Smooth muscle cell (in vitro differentiated cells): ENCODE measurements around the gene SUN3. TPM values are rescaled to one million over a fixed set of nuclear protein-coding genes. Genes with fewer than 3 reads are reported as not detected.

Experiments
- DNase-seq: peaks from one replicate; lab custom pipeline; 2025; ENCODE audit not compliant: unreplicated experiment; lab: John Stamatoyannopoulos, UW
- H2AFZ ChIP-seq: fragments of 200-600 bp; sonication (generic); 2 replicates; pipeline ENCODE4 v1.6.0; 2016; ENCODE audit warnings: antibody characterized with exemption, low read depth, mild to moderate bottlenecking
- H3F3A ChIP-seq: fragments of 200-600 bp; sonication (generic); 2 replicates; pipeline ENCODE4 v1.6.0; 2017; ENCODE audit warnings: antibody characterized with exemption, low read depth
- H3K27ac ChIP-seq: fragments of 200-600 bp; sonication (generic); 2 replicates; pipeline ENCODE4 v1.5.1; 2016; ENCODE audit warnings: low read depth, mild to moderate bottlenecking
- H3K27me3 ChIP-seq: fragments of 200-600 bp; sonication (generic); 2 replicates; pipeline ENCODE4 v1.6.1; 2016; ENCODE audit warnings: low read depth, mild to moderate bottlenecking
- H3K36me3 ChIP-seq: fragments of 200-600 bp; sonication (generic); 2 replicates; pipeline ENCODE4 v1.5.1; 2016; ENCODE audit warnings: low read depth
- H3K4me1 ChIP-seq: fragments of 200-600 bp; sonication (generic); 2 replicates; pipeline ENCODE4 v1.5.1; 2016; ENCODE audit warnings: low read depth
- H3K4me2 ChIP-seq: fragments of 200-600 bp; sonication (generic); 2 replicates; pipeline ENCODE4 v1.6.0; 2016; ENCODE audit warnings: mild to moderate bottlenecking
- H3K4me3 ChIP-seq: fragments of 200-600 bp; sonication (generic); 2 replicates; pipeline ENCODE4 v1.5.1; 2016; ENCODE audit warnings: mild to moderate bottlenecking
- H3K79me2 ChIP-seq: fragments of 200-600 bp; sonication (generic); 2 replicates; pipeline ENCODE4 v1.6.0; 2016; ENCODE audit warnings: low read depth, mild to moderate bottlenecking
- H3K9ac ChIP-seq: fragments of 200-600 bp; sonication (generic); 2 replicates; pipeline ENCODE4 v1.6.0; 2016; ENCODE audit warnings: low read depth
- H3K9me3 ChIP-seq: fragments of 200-600 bp; sonication (generic); replicated peaks from 2 replicates; pipeline ENCODE4 v1.5.1; 2016; ENCODE audit warnings: low read depth
- H4K20me1 ChIP-seq: fragments of 200-600 bp; sonication (generic); 2 replicates; pipeline ENCODE4 v1.6.0; 2016; ENCODE audit warnings: low read depth
- CTCF ChIP-seq: fragments of 200-600 bp; sonication (generic); IDR thresholded peaks from 2 replicates; pipeline ENCODE4 v1.5.1; 2017; ENCODE audit warnings: borderline replicate concordance, mild to moderate bottlenecking, antibody characterized with exemption; ENCODE audit not compliant: insufficient read depth, poor library complexity, severe bottlenecking
- WGBS: methylation state at CpG from one replicate; pipeline ENCODE4 v1.1.7; 2016; ENCODE audit warnings: low lambda C conversion rate; 5-methylcytosine and 5-hydroxymethylcytosine counted together
- polyA plus RNA-seq: library from polyadenylated mRNA; unstranded; fragments of >200 nt; fragmentation: Nextera tagmentation; extraction: Ambion mirVana; gene quantifications from 2 replicates; pipeline ENCODE4 v1.2.1, GENCODE V29; 2016
- total RNA-seq: library from RNA; depleted of rRNA; stranded (reverse); fragments of >200 nt; gene quantifications from 2 replicates; pipeline ENCODE4 v1.2.3, GENCODE V29; 2014

The SUN3 gene
- total and polyA plus RNA-seq, 2 experiments from 2014 or later, result not detected

DNA sequence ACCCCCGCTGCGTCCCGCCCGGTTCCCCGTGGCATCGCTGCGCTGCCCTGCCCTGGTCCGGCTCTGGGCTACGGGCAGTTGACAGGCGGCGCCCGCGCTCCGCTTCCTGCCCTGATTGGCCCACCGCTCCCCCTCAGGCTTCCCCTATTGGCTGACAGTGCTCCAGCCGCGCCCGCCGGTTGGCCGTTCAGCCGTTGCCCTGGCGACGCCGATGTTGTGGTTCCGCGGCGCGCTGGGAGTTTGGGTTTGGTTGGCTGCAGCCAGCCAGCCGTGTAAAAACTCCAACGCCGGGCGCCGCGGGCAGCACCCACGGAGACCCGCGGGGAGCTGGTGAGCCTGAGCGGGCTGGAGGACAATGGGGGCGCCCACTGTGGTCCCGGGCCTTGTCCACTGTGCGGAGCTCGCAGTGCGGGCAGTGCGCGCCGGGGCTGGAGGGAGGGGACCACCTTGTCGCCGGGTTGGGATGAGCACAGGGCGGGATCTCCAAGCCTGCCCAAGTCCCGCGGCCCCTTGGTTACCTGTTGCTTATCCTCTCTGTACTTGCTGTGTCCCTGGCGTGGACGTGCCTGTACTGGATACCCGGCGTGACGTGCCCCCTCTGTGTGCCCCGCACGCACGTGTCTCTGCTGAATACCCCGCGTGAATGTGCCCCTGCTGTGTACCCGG lies 6.5 kb upstream of the SUN3 start, which contains the start of gene C7orf57:
Gene C7orf57 (plus strand): TSS at position 243 of the 666 bp plus-strand sequence. CDS start 766 bp downstream, outside the sequence.
- H3K27ac ChIP-seq, result no peak within 1 kb of the TSS

GRCh38 chr7:48033922-48034321 lies 5.0 kb upstream of the SUN3 start:
- Histone ChIP-seq H4K20me1 (no peaks in the 10 kb centered on the region), H3K36me3 (no peaks in the 10 kb centered on the region), H2AFZ (no peak overlapping the region), H3K4me3 (no peak overlapping the region), H3F3A (no peaks in the 10 kb centered on the region), H3K27me3 (peaks cover 32% of the 10 kb centered on the region), H3K4me1 (peaks cover 5% of the 10 kb centered on the region), H3K4me2 (no peak overlapping the region), H3K9ac (no peak overlapping the region), H3K9me3 (no peaks in the 10 kb centered on the region), H3K27ac (no peak overlapping the region), H3K79me2 (no peaks in the 10 kb centered on the region)
- WGBS, result 78% methylated on average over 5 of the region's 5 CpGs
- DNase-seq, result no peak
- no peak for TF ChIP-seq CTCF

More for the DNA sequence above, 6.5 kb upstream of the SUN3 start, which contains the start of gene C7orf57:
- peak within 1 kb of the TSS; percentile 81 for H2AFZ ChIP-seq
- H3K36me3 ChIP-seq, result no peaks in the 10 kb centered on the region
- peaks cover 5% of the 10 kb centered on the region for H3K4me1 ChIP-seq
- no peaks in the 10 kb centered on the region for H3F3A ChIP-seq
- TF ChIP-seq CTCF, result no peak
- WGBS, result 2% methylated on average over 60 of the region's 62 CpGs
- peak within 1 kb of the TSS; percentile 53 for H3K4me3 ChIP-seq
- peak; percentile 64 for DNase-seq
- no peaks in the 10 kb centered on the region for H3K9me3 ChIP-seq
- H4K20me1 ChIP-seq, result no peaks in the 10 kb centered on the region
- H3K4me2 ChIP-seq, result peak within 1 kb of the TSS; percentile 88
- H3K27me3 ChIP-seq, result peaks cover 32% of the 10 kb centered on the region
- peak within 1 kb of the TSS; percentile 66 for H3K9ac ChIP-seq
- no peaks in the 10 kb centered on the region for H3K79me2 ChIP-seq

DNA sequence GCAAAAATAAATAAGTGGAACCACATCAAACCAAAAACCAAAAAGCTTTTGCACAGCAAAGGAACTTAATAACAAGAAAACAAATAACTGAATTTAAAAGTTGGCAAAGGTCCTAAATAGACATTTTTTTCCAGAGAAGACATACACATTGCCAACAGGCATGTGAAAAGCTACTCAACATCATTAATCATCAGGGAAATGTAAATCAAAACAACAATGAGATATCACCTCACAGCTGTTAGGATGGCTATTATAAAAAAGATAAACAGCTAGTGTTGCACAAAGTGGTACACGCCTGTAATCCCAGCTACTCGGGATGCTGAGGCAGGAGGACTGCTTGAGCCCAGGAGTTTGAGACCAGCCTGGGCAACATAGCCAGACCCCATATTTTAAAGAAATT lies 2.2 kb upstream of the SUN3 start:
- no peaks in the 10 kb centered on the region for H4K20me1 ChIP-seq
- H3K4me3 ChIP-seq, result no peak overlapping the region
- H3K4me1 ChIP-seq, result peaks cover 3% of the 10 kb centered on the region
- no peaks in the 10 kb centered on the region for H3K36me3 ChIP-seq
- H3K27ac ChIP-seq, result no peak overlapping the region
- DNase-seq, result no peak
- H3K27me3 ChIP-seq, result peaks cover 17% of the 10 kb centered on the region
- H3K79me2 ChIP-seq, result no peaks in the 10 kb centered on the region
- H3K4me2 ChIP-seq, result no peak overlapping the region
- no peak overlapping the region for H2AFZ ChIP-seq
- no peak overlapping the region for H3K9ac ChIP-seq
- no peak for TF ChIP-seq CTCF
- 88% methylated on average over 2 of the region's 2 CpGs for WGBS
- H3F3A ChIP-seq, result no peaks in the 10 kb centered on the region
- H3K9me3 ChIP-seq, result no peaks in the 10 kb centered on the region

GRCh38 chr7:48025624-48026023 lies 3.3 kb downstream of the SUN3 start:
- 70% methylated on average over 5 of the region's 5 CpGs for WGBS
- Histone ChIP-seq H3K27ac (no peak overlapping the region), H3K4me3 (no peak overlapping the region), H3K4me1 (no peaks in the 10 kb centered on the region), H3K9me3 (no peaks in the 10 kb centered on the region), H4K20me1 (no peaks in the 10 kb centered on the region), H3K9ac (no peak overlapping the region), H3K27me3 (no peaks in the 10 kb centered on the region), H3K79me2 (no peaks in the 10 kb centered on the region), H3K4me2 (no peak overlapping the region), H3K36me3 (no peaks in the 10 kb centered on the region), H3F3A (no peaks in the 10 kb centered on the region), H2AFZ (no peak overlapping the region)
- no peak for TF ChIP-seq CTCF
- DNase-seq, result no peak
